Cerebellar nuclear complex (tissue), 1 donor: ENCODE measurements around the gene HTR2B.
"Not testable (repeated sequence)": the region's sequence is repeated elsewhere in the genome, so short reads cannot be mapped to it uniquely, and the experiment has no call there.

Experiments
- DNase-seq, 2 experiments: peaks; one replicate each; lab custom pipeline; 2025; lab: John Stamatoyannopoulos, UW

Gene HTR2B

DNA sequence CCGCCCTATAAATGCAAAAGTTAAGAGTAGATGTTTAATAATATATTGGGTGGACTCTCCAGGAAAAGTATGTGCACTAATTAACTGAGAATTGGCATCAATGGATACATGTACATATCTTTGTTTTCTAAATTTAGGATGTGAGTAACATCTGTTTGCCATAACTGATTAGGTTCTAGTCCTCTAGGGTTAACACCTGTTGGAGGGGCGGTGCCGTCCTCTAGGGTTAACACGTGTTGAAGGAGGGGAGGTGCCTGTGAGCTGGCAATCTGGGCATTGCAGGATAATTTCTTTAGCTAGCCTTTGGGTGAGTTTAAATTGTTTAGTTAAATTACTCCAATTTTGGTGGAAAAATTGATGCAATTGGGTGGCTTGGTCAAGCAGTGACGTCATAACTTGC lies 30.9 kb downstream of the HTR2B start:
- no peak for DNase-seq

DNA sequence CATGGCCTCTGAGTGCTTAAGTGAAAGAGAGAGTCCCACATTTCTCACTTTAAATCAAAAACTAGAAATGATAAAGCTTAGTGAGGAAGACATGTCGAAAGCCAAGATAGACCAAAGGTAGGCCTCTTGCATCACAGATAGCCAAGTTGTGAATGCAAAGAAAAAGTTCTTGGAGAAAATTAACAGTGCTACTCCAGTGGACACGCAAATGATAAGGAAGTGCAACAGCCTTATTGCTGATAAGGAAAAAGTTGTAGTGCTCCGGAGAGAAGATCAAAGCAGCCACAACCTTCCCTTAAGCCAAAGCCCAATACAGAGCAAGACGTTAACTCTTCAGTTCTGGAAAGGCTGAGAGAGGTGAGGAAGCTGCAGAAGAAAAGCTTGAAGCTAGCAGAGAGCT lies 36.1 kb downstream of the HTR2B start:
- no peak for DNase-seq

DNA sequence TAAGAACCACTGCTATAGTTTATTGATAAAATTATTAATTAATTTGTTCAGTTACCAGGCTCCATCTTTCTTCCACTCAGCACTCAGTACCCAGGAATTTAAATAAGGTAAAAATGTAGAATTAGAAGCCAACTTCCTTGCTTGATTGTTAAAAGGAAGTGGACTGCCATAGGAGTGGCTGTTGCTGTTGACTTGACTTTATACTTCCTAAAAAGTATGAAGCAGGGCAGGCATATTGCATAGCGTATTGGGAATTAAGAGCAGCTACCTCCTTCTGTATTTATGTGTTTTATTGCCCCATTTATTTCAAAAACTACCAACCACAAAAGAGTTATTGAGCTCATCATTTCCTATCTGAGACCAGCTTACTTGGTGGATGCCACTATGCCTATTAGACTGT lies 40.3 kb downstream of the HTR2B start:
- DNase-seq = no peak

DNA sequence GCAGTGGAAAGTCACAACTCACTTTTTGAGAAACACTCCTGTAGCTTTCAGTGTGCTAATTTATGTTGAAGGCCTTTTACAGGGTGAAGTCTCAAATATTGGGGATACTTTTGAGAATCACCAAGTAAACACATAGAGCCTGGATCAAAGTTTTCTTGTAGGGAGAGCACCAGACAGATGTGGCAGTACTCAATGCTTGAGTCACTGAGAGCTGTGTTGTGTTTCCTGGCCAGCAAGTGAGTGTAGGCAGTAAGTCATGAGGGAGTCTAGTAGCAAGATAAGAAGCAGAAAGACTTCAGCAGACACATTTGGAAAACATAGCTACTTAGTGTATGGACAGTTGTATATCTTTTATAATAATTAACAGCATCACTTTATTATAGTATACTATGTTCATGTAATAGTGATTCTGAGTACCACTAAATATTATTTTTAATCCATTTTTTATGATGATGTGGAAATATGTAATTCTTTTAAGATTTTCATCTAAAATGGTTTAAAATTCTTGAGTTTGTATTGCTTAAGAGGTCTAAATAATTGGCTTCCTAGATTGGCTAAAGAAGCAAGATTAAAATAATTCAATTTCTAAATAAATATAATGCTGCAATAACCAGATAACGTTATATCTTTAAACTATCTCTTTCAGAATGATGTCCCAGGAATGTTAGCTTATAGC lies 55.3 kb downstream of the HTR2B start:
- no peak for DNase-seq

DNA sequence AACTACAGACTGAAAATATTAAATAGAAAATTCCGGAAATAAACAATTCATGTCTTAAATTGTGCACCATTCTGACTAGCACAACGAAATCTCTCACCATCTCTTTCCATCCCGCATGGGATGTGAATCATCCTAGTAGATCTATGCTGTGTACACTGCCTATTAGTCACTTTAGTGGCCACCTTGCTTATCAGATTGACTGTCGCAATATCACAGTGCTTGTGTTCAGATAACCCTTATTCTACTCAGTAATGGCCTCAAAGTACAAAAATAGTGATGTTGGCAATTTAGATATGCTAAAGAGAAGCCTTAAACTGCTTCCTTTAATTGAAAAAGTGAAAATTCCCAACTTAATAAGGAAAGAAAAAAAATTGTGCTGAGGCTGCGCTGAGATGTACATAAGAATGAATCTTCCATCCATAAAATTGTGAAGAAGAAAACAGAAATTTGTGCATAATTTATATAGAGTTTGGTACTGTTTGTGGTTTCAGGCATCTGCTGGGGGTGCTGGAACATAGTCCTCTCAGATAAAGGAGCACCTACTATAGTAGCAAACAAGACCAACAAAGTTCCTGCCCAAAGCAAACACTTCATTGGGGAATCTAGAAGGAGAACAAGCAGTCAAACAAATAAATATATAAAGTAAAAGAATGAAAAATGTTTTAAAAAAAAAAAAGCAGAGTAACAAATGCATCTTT lies 56.2 kb downstream of the HTR2B start:
- no peak for DNase-seq

DNA sequence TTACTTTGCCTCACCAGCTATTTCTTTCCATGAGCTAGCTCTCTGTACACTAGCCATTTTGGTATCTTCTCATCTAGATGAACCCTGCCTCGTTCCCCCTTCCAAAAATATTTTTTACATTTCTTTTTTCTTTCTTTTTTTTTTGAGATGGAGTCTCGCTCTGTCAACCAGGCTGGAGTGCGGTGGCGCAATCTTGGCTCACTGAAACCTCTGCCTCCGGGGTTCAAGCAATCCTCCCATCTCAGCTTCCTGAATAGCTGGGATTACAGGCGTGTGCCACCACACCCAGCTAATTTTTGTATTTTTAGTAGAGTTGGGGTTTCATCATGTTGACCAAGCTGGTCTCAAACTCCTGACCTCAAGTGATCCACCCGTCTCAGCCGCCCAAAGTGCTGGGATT lies 57.3 kb downstream of the HTR2B start:
- DNase-seq = not testable (repeated sequence)

DNA sequence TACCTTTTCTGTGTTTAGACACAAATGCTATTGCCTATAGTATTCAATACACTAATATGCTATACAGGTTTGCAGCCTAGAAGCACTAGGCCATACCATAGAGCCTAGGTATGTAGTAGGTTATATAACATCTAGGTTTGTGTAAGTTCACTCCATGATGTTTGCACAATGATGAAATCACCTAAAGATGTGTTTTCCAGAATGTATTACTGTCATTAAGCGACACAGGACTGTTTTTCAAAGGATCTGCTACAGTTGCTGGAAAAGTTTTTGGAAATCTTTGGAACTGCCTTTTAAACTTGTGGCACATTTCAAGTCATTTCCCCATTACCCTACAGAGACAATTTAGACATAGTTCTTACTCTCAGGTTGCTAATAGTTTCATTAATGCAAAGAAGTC lies 58.9 kb downstream of the HTR2B start:
- no peak for DNase-seq

DNA sequence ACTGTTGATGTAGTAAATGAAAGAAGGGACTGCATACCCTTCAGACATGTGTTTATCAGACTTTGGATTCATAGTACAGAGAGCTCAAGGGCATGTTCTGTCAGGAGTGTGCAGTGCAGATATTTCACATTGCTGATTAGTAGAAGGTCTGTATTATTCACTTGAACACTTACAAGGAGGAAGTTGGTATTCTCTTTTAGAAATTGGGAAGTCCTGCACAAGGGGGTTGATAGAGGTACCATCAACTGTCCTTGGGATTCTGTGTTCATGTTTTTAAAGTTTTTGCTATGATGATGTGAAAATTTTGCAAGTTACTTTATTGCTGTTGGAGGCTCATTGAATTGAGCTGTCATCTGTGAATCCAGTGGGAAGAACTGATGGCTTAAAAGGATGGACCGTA lies 61.5 kb downstream of the HTR2B start:
- DNase-seq = no peak

DNA sequence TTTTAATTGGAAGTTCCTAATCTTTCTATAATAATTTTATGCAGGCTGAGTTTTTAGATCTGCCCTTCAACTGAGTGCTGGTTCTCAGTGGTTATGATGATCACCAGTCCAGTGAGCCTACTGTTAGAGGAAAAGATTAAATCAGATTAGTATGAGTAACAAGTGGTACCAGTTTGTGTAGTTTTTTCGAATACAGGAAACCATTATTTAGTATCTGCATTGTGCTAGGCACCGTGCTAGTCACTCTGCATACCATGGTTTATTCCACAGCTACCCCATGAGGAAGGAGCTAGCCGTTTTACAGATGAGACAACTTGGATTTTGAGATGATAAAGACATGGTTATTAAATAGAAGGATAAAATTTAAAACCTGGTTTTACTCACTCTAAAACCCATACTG lies 62.1 kb downstream of the HTR2B start:
- no peak for DNase-seq

DNA sequence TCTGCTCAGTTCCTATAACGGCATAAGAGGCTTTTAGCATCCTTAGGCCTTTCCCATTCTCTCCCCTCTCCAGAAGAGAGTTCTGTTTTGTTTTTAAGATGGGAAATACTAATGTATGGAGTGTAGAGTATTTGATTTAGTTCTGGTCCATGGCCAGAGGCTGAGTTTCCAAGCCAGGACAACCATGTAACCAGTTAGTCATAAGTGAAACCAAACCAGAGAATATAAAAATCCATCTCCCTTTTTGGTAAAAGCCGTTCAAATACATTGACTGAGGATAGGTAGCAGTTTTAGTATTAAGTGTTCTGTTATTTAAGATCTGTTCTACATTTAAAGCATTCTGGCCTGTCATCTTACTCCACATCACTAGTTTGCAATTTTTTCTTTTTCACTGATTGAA lies 65.1 kb downstream of the HTR2B start:
- DNase-seq = no peak

DNA sequence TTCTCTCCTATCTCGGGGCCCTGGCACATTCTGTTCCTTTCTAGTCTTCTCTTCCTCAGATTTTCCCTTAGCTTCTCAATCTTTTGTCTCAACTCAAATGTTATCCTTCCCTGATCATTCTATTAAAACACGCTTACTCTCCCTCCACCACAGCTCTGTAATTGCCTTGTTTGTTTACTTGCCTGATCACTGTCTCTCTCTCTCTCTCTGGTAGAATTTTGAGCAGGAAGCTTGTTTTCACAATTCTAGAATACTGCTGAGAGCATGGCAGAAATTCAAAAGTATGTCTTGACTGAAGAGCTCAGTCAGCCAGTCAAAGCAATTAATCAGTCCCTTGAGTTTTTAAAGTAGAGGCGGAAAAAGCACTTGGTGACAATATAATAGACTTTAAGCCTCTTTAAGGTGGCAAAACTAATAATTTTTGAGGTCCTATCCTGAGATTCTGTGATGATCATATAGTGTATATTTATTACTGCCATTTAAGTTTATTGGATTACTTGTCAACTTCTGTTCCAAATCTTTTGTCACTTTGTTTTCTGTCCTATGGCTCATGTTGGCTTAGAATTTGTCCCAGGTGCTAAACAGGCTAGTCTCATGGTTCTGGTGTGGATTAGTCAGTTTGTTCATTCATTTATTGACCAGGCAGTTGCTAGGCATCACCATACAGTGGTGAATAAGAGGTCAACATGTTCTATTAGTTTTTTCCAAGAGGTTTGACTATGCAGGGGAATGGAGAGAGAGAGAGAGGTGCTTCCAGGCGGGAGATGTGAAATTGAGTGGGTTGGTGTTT lies 65.9 kb downstream of the HTR2B start:
- DNase-seq = no peak
